ENCODE results near the gene AGXT2.

The AGXT2 gene

GRCh38 chr5:35047785-35048404, at the start of gene AGXT2:
Gene AGXT2 (minus strand): TSS chr5:35047949. CDS start chr5:35047892, 57 bp downstream.
- H3K27ac Mint-ChIP-seq, result peak within 1 kb of the TSS; percentile 28 to 91 (median 71)
- H3K9me3 Mint-ChIP-seq, result peaks cover 4% of the 10 kb centered on the region
- H3K4me3 Mint-ChIP-seq, result peak within 1 kb of the TSS in 1 of 3 experiments; percentile 53
- no peak for TF ChIP-seq CTCF (IDR thresholded peaks at IDR 0.05; ENCODE audit: unreplicated experiment in 3 of 3)
- no peaks in the 10 kb centered on the region for H3K27me3 Mint-ChIP-seq (ENCODE audit: low read depth)
- no peaks in the 10 kb centered on the region for H3K36me3 Mint-ChIP-seq (ENCODE audit: low read depth)
- H3K4me1 Mint-ChIP-seq, result no peaks in the 10 kb centered on the region

GRCh38 chr5:35096932-35097331, 49.2 kb upstream of the AGXT2 start:
- Mint-ChIP-seq H3K4me1 (peaks cover 11% of the 10 kb centered on the region), H3K9me3 (no peaks in the 10 kb centered on the region), H3K36me3 (ENCODE audit: low read depth) (no peaks in the 10 kb centered on the region), H3K27ac (no peak overlapping the region), H3K4me3 (no peak overlapping the region), H3K27me3 (ENCODE audit: low read depth) (peaks cover 4% of the 10 kb centered on the region)
- no peak for TF ChIP-seq CTCF (IDR thresholded peaks at IDR 0.05; ENCODE audit: unreplicated experiment in 3 of 3)

- no peak overlapping the region for H3K27ac Mint-ChIP-seq
- H3K27me3 Mint-ChIP-seq (ENCODE audit: low read depth), result peaks cover 4% of the 10 kb centered on the region
- H3K36me3 Mint-ChIP-seq (ENCODE audit: low read depth), result no peaks in the 10 kb centered on the region
- no peaks in the 10 kb centered on the region for H3K9me3 Mint-ChIP-seq
- H3K4me1 Mint-ChIP-seq, result peaks cover 11% of the 10 kb centered on the region
- no peak overlapping the region for H3K4me3 Mint-ChIP-seq
- no peak for TF ChIP-seq CTCF (IDR thresholded peaks at IDR 0.05; ENCODE audit: unreplicated experiment in 3 of 3)
Observed at GRCh38 chr5:35096216-35096615, 48.5 kb upstream of the AGXT2 start.

- no peak for TF ChIP-seq CTCF (IDR thresholded peaks at IDR 0.05; ENCODE audit: unreplicated experiment in 3 of 3)
- H3K4me3 Mint-ChIP-seq, result no peak overlapping the region
- H3K4me1 Mint-ChIP-seq, result peaks cover 11% of the 10 kb centered on the region
- no peaks in the 10 kb centered on the region for H3K9me3 Mint-ChIP-seq
- H3K36me3 Mint-ChIP-seq (ENCODE audit: low read depth), result no peaks in the 10 kb centered on the region
- no peak overlapping the region for H3K27ac Mint-ChIP-seq
- peaks cover 7% of the 10 kb centered on the region for H3K27me3 Mint-ChIP-seq (ENCODE audit: low read depth)
Observed at GRCh38 chr5:35095366-35095765, 47.6 kb upstream of the AGXT2 start.

GRCh38 chr5:35094948-35095347, 47.2 kb upstream of the AGXT2 start:
- Mint-ChIP-seq H3K27ac (no peak overlapping the region), H3K4me3 (no peak overlapping the region), H3K36me3 (ENCODE audit: low read depth) (no peaks in the 10 kb centered on the region), H3K27me3 (ENCODE audit: low read depth) (peaks cover 7% of the 10 kb centered on the region), H3K4me1 (peaks cover 11% of the 10 kb centered on the region), H3K9me3 (no peaks in the 10 kb centered on the region)
- no peak for TF ChIP-seq CTCF (IDR thresholded peaks at IDR 0.05; ENCODE audit: unreplicated experiment in 3 of 3)

GRCh38 chr5:35092703-35093102, 45.0 kb upstream of the AGXT2 start:
- Mint-ChIP-seq H3K4me3 (no peak overlapping the region), H3K27me3 (ENCODE audit: low read depth) (peaks cover 7% of the 10 kb centered on the region), H3K9me3 (no peaks in the 10 kb centered on the region), H3K27ac (no peak overlapping the region), H3K4me1 (peaks cover 11% of the 10 kb centered on the region), H3K36me3 (ENCODE audit: low read depth) (no peaks in the 10 kb centered on the region)
- no peak for TF ChIP-seq CTCF (IDR thresholded peaks at IDR 0.05; ENCODE audit: unreplicated experiment in 3 of 3)
